Stimulated activated CD4-positive, alpha-beta T cell treated with anti-CD3 and anti-CD28 coated beads, Interleukin-2, amount 100 ng/mL, for 4 hours (primary cell): Measurements from ENCODE around the gene INPP5J.
A peak's percentile ranks its signal among the peaks of the same experiment; 100 is the strongest.
"Not testable (repeated sequence)": the region's sequence is repeated elsewhere in the genome, so short reads cannot be mapped to it uniquely, and the experiment has no call there.

Source experiments
- DNase-seq: peaks from one replicate; pipeline ENCODE4 v3.0.0-alpha.2; 2020; ENCODE audit warnings: low read depth

Gene INPP5J

GRCh38 chr22:31086703-31087330, 35.9 kb upstream of the INPP5J start:
- no peak for DNase-seq

- no peak for DNase-seq
These were observed 35.0 kb upstream of the INPP5J start for GRCh38 chr22:31087744-31088215.

GRCh38 chr22:31088233-31088986, 34.4 kb upstream of the INPP5J start:
- no peak for DNase-seq

GRCh38 chr22:31089160-31090100, 33.3 kb upstream of the INPP5J start:
- DNase-seq: peak; percentile 29

- DNase-seq: no peak
These were observed 32.3 kb upstream of the INPP5J start for GRCh38 chr22:31090217-31091085.

GRCh38 chr22:31091106-31091975, 31.4 kb upstream of the INPP5J start:
- DNase-seq: no peak

GRCh38 chr22:31092161-31092560, 30.6 kb upstream of the INPP5J start:
- no peak for DNase-seq

- DNase-seq: no peak
These were observed 29.5 kb upstream of the INPP5J start for GRCh38 chr22:31093086-31093850.

- DNase-seq: no peak
These were observed 28.7 kb upstream of the INPP5J start for GRCh38 chr22:31094021-31094551.

GRCh38 chr22:31094741-31095140, 28.0 kb upstream of the INPP5J start:
- DNase-seq: no peak

GRCh38 chr22:31095637-31096249, 27.0 kb upstream of the INPP5J start:
- DNase-seq: no peak

- no peak for DNase-seq
These were observed 26.0 kb upstream of the INPP5J start for GRCh38 chr22:31096657-31097279.

- not testable (repeated sequence) for DNase-seq
These were observed 25.2 kb upstream of the INPP5J start for GRCh38 chr22:31097539-31097938.

- DNase-seq: no peak
These were observed 24.7 kb upstream of the INPP5J start for GRCh38 chr22:31097941-31098631.

- no peak for DNase-seq
These were observed 24.1 kb upstream of the INPP5J start for GRCh38 chr22:31098632-31099110.

- no peak for DNase-seq
These were observed 23.4 kb upstream of the INPP5J start for GRCh38 chr22:31099386-31099785.

GRCh38 chr22:31099841-31100761, 22.7 kb upstream of the INPP5J start:
- DNase-seq: no peak
